ENCODE measurements around the gene IFITM5.

IFITM5 gene

DNA sequence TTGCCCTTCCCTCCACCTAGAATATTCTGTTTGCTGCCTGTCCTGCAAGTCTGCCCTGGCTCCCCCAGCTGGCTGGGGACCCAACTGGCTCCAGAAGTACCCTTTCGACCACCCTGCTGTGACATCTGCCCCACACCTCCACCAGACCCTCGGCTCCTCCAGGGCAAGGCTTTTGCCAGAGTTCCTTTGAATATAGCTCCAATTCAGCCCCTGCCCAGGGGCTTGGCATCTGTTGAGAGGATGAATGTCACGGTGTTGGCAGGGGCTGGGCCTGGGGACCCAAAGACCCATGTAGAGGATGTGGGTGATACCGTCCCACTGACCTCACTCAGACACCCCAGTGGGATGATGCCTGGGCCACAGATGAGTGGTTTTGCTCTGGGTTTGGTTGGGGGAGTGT, 17.2 kb downstream of the IFITM5 start:
- no peak for DNase-seq

DNA sequence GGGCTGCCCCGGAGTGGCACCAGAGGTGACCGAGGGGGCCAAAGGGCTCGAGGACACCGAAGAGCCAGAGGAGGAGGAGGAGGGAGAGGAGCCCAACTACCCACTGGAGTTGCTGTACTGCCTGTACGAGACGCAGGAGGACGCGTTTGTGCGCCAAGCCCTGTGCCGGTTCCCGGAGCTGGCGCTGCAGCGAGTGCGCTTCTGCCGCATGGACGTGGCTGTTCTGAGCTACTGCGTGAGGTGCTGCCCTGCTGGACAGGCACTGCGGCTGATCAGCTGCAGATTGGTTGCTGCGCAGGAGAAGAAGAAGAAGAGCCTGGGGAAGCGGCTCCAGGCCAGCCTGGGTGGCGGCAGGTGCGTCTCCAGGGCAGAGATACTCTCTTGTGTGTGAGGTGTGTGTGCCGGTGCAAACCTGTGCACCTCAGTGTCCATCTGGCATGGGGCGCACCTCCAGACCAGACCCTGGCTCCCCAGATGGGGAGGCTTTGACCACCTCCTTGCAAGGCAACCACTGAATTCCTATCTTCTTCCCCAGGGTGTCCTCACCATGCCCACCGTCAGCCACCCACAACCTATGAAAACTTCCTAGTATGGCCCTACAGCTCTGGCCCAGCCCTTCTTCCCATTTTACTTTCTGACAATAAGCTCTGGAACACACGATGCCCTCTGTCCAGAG, 17.7 kb downstream of the IFITM5 start:
- no peak for DNase-seq

- no peak for DNase-seq
Observed at GRCh38 chr11:280706-281485, 18.4 kb downstream of the IFITM5 start.

- peak; percentile 45 for DNase-seq
Observed at GRCh38 chr11:279966-280705, 19.2 kb downstream of the IFITM5 start.

GRCh38 chr11:279040-279965, 20.0 kb downstream of the IFITM5 start:
- DNase-seq, result no peak

- DNase-seq, result no peak
Observed at GRCh38 chr11:278001-278951, 21.1 kb downstream of the IFITM5 start, which contains the start of gene NLRP6. Gene NLRP6, plus strand, starts transcription at chr11:278407. Its CDS starts 163 bp downstream, at chr11:278570.

GRCh38 chr11:276219-276618, 23.1 kb downstream of the IFITM5 start:
- DNase-seq, result no peak

- DNase-seq, result no peak
Observed at GRCh38 chr11:272931-273198, 26.5 kb downstream of the IFITM5 start.

DNA sequence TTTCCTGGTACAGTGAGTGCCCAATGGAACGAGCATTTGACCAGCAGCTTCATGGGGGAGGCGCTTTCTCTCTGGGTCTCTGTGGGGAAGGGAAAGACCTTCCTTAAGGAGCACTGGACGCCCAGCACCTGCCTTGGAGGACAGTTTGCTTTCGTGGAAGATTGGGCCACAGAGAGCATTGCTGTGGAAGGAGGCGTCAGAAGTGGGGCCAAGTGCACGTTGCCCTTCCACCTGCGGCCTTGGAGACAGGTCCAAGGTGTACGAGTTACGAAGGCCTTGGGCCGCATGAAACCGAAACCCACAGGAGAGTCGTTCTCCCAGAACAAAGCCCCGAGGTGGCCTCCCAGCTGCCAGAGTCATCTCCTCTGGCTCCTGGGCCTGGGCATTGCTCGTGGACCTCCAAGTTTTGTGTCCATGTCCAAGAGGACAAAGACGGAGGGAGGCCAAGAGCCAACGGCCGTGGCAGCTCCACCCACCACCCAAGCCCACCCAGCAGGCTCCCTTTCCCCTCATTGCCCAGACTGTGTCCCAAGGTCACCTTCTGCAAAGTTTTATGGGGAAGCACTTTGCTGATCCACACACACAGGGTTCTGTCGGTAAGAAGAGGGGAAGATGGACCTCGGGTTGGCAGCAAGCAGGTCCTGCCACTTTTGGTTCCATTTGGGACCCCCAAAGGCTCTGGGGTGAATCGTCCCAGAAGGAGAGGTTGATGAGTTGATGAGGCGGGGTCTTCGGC, 27.0 kb downstream of the IFITM5 start:
- no peak for DNase-seq

DNA sequence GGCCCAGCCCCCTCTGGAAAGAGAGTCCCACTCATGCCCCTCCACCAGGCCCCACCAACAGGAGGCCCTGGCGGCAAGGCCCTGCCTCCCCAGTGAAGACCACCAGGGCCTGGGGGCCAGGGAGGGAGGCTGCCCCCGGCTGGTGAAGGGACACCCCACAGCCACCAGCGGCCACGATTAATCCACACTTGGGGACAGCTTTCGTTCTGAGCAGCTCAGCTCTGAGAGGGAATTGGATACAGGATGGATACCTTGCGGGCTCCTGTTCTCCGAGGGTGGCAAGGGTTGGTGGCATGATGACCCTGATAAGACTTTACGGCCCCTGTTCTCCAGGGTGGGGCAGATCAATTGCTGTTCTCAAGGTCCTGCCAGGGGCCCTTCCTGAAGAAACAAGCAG, 28.0 kb downstream of the IFITM5 start:
- no peak for DNase-seq

- DNase-seq, result no peak
Observed at GRCh38 chr11:270451-271318, 28.6 kb downstream of the IFITM5 start.

- DNase-seq, result peak; percentile 89
Observed at GRCh38 chr11:269146-269890, 30.0 kb downstream of the IFITM5 start.

- peak; percentile 67 for DNase-seq
Observed at GRCh38 chr11:268716-269145, 30.6 kb downstream of the IFITM5 start.

- DNase-seq, result peak; percentile 61
Observed at GRCh38 chr11:267491-267994, 31.8 kb downstream of the IFITM5 start.

DNA sequence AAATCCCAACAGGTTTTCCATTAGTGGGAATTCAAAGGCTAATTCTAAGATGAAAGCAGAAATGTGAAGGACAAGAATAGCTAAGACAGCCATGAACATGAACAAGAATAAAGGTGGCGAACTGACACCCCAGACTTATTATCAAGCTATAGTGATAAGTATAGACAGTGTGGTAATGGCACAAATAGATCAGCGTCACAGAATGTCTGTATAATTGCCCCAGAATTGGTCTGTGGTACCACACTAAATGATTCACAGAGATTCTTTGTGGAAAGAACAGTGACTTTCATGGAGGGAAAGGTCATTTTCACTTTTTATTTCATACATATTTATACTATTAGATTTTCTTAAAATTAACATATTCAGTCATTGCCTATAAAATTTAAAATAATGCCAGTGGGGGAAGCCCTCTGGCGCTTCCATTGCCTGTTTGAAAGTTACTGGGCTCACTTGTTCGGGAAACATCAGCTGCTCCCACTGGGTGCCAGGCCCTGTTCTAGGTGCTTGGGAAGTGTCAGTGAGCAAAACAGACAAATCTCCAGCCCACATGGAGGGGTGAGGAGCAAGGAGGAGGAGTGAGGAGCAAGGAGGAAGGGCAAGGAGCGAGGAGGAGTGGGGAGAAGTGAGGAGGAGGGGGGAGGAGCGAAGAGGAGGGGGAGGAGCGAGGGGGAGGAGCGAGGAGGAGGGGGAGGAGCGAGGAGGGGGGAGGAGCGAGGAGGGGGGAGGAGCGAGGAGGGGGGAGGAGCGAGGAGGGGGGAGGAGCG, 32.5 kb downstream of the IFITM5 start:
- peak; percentile 50 for DNase-seq

DNA sequence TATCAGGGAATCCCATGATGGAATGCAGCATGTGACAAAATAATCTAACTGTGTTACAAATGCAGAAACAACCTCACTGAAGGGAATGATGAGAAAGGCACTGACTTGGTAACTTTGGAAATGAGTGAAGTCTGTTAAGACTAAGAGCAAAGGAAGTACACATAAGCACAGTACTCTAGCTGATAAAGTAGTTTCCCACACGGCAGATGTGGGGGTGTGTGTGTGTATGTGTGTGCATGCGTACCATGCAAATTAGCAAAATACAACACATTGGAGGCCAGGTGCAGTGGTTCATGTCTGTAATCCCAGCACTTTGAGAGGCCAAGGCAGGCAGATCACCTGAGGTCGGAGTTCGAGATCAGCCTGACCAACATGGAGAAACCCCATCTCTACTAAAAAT, 37.7 kb downstream of the IFITM5 start:
- DNase-seq, result no peak

DNA sequence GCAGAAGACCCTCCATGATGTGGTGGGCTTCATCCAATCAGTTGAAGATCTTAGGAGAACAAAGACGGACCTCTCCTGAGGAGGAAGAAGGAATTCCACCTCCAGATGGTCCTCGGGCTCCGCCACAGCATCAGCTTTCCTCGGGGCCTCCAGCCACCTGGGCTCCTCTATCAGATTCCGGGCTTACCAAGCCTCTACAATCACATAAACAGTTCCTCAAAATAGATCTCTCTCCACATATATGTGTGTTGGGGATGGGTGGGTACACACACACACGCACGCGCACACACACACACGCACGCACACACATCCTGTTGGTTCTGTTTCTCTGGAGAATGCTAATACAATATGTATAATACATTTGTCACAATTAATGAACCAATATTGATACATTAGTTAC, 39.9 kb downstream of the IFITM5 start:
- no peak for DNase-seq

Measured in central memory CD4-positive, alpha-beta T cell (primary cell).